ENCODE measurements around the gene NECTIN2.
"Not testable (repeated sequence)": the region's sequence is repeated elsewhere in the genome, so short reads cannot be mapped to it uniquely, and the experiment has no call there.

Gene NECTIN2

GRCh38 chr19:44882063-44882462 lies 36.0 kb downstream of the NECTIN2 start:
- DNase-seq (ENCODE audit: low read depth in 1 of 2, low spot score in 1 of 2) = no peak

- not testable (repeated sequence) for DNase-seq (ENCODE audit: low read depth in 1 of 2, low spot score in 1 of 2)
Measured at GRCh38 chr19:44882619-44883397, 36.7 kb downstream of the NECTIN2 start.

GRCh38 chr19:44883922-44884321 lies 37.8 kb downstream of the NECTIN2 start:
- DNase-seq (ENCODE audit: low read depth in 1 of 2, low spot score in 1 of 2) = no peak

- DNase-seq (ENCODE audit: low read depth in 1 of 2, low spot score in 1 of 2) = no peak
Measured at GRCh38 chr19:44884566-44884965, 38.5 kb downstream of the NECTIN2 start.

GRCh38 chr19:44886141-44886540 lies 40.0 kb downstream of the NECTIN2 start:
- no peak for DNase-seq (ENCODE audit: low read depth in 1 of 2, low spot score in 1 of 2)

GRCh38 chr19:44887648-44888047 lies 41.6 kb downstream of the NECTIN2 start:
- no peak for DNase-seq (ENCODE audit: low read depth in 1 of 2, low spot score in 1 of 2)

- not testable (repeated sequence) for DNase-seq (ENCODE audit: low read depth in 1 of 2, low spot score in 1 of 2)
Measured at GRCh38 chr19:44888335-44888734, 42.2 kb downstream of the NECTIN2 start.

- DNase-seq (ENCODE audit: low read depth in 1 of 2, low spot score in 1 of 2) = no peak
Measured at GRCh38 chr19:44889830-44890365, 43.8 kb downstream of the NECTIN2 start.

GRCh38 chr19:44890366-44891015 lies 44.4 kb downstream of the NECTIN2 start:
- peak in 1 of 2 donors; percentile 100 for DNase-seq (ENCODE audit: low read depth in 1 of 2, low spot score in 1 of 2)

GRCh38 chr19:44891016-44891882 lies 45.2 kb downstream of the NECTIN2 start, which contains the start of gene TOMM40:
Gene TOMM40 (plus strand): TSS chr19:44891254. CDS start chr19:44891416, 162 bp downstream.
- peak in 1 of 2 donors; percentile 100 for DNase-seq (ENCODE audit: low read depth in 1 of 2, low spot score in 1 of 2)

GRCh38 chr19:44892932-44893331 lies 46.8 kb downstream of the NECTIN2 start:
- DNase-seq (ENCODE audit: low read depth in 1 of 2, low spot score in 1 of 2) = no peak

GRCh38 chr19:44893332-44894051 lies 47.4 kb downstream of the NECTIN2 start:
- no peak for DNase-seq (ENCODE audit: low read depth in 1 of 2, low spot score in 1 of 2)

GRCh38 chr19:44894052-44894400 lies 47.9 kb downstream of the NECTIN2 start:
- DNase-seq (ENCODE audit: low read depth in 1 of 2, low spot score in 1 of 2) = no peak

- no peak for DNase-seq (ENCODE audit: low read depth in 1 of 2, low spot score in 1 of 2)
Measured at GRCh38 chr19:44894946-44895345, 48.8 kb downstream of the NECTIN2 start.

- DNase-seq (ENCODE audit: low read depth in 1 of 2, low spot score in 1 of 2) = no peak
Measured at GRCh38 chr19:44897835-44898234, 51.7 kb downstream of the NECTIN2 start.

- DNase-seq (ENCODE audit: low read depth in 1 of 2, low spot score in 1 of 2) = no peak
Measured at GRCh38 chr19:44900328-44901244, 54.5 kb downstream of the NECTIN2 start.

GRCh38 chr19:44903216-44903601 lies 57.1 kb downstream of the NECTIN2 start:
- no peak for DNase-seq (ENCODE audit: low read depth in 1 of 2, low spot score in 1 of 2)

- peak; percentile 58 to 70 for DNase-seq (ENCODE audit: low read depth in 1 of 2, low spot score in 1 of 2)
Measured at GRCh38 chr19:44903602-44904425, 57.7 kb downstream of the NECTIN2 start.
